ENCODE results near the gene JAG2. TPM values are rescaled to one million over a fixed set of nuclear protein-coding genes. Genes with fewer than 3 reads are reported as not detected.
A peak's percentile ranks its signal among the peaks of the same experiment; 100 is the strongest.

The JAG2 gene
- total RNA-seq (1 to 10 TPM in 1 of 2 donors, under 1 TPM in 1; 0.55 to 1.2 TPM), total RNA-seq (1.4 to 3.4 reads per million in 2 donors)

DNA sequence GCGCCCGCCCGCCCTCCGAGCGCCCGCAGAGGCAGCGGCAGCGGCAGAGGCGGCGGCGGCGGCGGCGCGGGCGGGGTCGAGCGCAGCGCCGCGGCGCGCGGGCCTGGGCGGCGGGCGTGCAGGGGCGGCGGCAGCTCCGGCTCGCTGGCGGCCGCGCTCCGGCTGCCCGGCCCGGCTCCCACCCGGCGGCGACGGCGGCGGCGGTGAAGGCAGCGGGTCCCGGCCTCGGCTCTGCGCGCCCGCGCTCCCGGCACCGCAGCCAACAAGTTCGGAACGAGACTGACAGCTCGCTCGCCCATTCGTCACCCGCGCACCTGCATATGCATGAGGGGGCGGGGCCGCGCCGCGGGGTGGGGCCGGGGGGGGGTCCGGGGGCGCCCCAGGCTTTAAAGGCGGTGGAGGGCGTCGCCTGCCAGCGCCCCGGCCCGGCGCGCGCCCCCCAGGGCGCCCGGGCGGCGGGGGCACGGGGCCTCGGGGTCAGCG lies at the start of gene JAG2:
TSS of gene JAG2 (minus strand) at position 281 of the 483 bp plus-strand sequence. CDS start 356 bp downstream, outside the sequence.
- DNase-seq: peak; percentile 33 to 51 (median 43)
- peak; percentile 74 for ATAC-seq
- peak within 1 kb of the TSS; percentile 88 for H3K4me3 Mint-ChIP-seq
- no peaks in the 10 kb centered on the region for H3K36me3 Mint-ChIP-seq (ENCODE audit: low read depth)
- H3K9me3 ChIP-seq (ENCODE audit: control insufficient read depth, low read length, poor library complexity, severe bottlenecking): no peaks in the 10 kb centered on the region
- H3K27me3 Mint-ChIP-seq: peaks cover 18% of the 10 kb centered on the region
- H3K27ac Mint-ChIP-seq: no peak within 1 kb of the TSS
- H3K4me1 Mint-ChIP-seq: peaks cover 3% of the 10 kb centered on the region

DNA sequence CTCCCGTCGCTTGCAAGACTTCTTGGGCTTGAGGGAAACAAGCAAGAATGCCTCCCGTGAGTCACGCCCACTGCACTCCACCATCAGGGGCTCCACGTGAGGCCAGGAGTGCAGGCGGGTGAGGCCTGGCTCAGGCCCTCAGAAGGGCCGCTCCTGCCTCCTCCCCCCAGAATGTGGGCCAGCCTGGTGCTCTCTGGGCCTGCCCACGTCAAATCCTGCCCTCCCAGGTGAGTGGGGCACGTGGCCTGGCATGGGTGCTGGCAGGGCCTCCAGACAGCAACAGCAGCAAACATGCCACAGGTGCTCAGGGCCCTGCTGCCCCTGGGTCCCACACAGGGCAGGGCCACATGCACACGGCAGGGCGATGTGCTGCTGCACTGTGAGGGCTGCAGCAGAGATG lies 49.2 kb upstream of the JAG2 start:
- Mint-ChIP-seq H3K4me1 (peaks cover 3% of the 10 kb centered on the region), H3K27me3 (no peaks in the 10 kb centered on the region), H3K4me3 (no peak overlapping the region), H3K27ac (no peak overlapping the region), H3K36me3 (ENCODE audit: low read depth) (peaks cover 8% of the 10 kb centered on the region)
- H3K9me3 ChIP-seq (ENCODE audit: control insufficient read depth, low read length, poor library complexity, severe bottlenecking): no peaks in the 10 kb centered on the region
- DNase-seq (no peak), ATAC-seq (no peak)

- Mint-ChIP-seq H3K4me3 (no peak overlapping the region), H3K4me1 (peaks cover 3% of the 10 kb centered on the region), H3K36me3 (ENCODE audit: low read depth) (peaks cover 8% of the 10 kb centered on the region), H3K27me3 (no peaks in the 10 kb centered on the region), H3K27ac (no peak overlapping the region)
- ATAC-seq: no peak
- no peak for DNase-seq
- H3K9me3 ChIP-seq (ENCODE audit: control insufficient read depth, low read length, poor library complexity, severe bottlenecking): no peaks in the 10 kb centered on the region
Observed at GRCh38 chr14:105216490-105217247, 48.1 kb upstream of the JAG2 start.

GRCh38 chr14:105215602-105216001 lies 47.0 kb upstream of the JAG2 start:
- Mint-ChIP-seq H3K27ac (no peak overlapping the region), H3K4me1 (peaks cover 3% of the 10 kb centered on the region)

GRCh38 chr14:105214324-105214915 lies 45.8 kb upstream of the JAG2 start:
- ATAC-seq (no peak), DNase-seq (no peak)
- Mint-ChIP-seq H3K4me1 (peaks cover 3% of the 10 kb centered on the region), H3K27ac (no peak overlapping the region), H3K27me3 (no peaks in the 10 kb centered on the region), H3K4me3 (no peak overlapping the region), H3K36me3 (ENCODE audit: low read depth) (peaks cover 5% of the 10 kb centered on the region)
- no peaks in the 10 kb centered on the region for H3K9me3 ChIP-seq (ENCODE audit: control insufficient read depth, low read length, poor library complexity, severe bottlenecking)

More at GRCh38 chr14:105215602-105216001, 47.0 kb upstream of the JAG2 start:
- Mint-ChIP-seq H3K4me3 (no peak overlapping the region), H3K36me3 (ENCODE audit: low read depth) (peaks cover 8% of the 10 kb centered on the region), H3K27me3 (no peaks in the 10 kb centered on the region)
- no peak for ATAC-seq
- DNase-seq: no peak
- H3K9me3 ChIP-seq (ENCODE audit: control insufficient read depth, low read length, poor library complexity, severe bottlenecking): no peaks in the 10 kb centered on the region

GRCh38 chr14:105213361-105213760 lies 44.8 kb upstream of the JAG2 start:
- H3K27ac Mint-ChIP-seq: no peak overlapping the region

GRCh38 chr14:105212541-105213300 lies 44.1 kb upstream of the JAG2 start:
- H3K9me3 ChIP-seq (ENCODE audit: control insufficient read depth, low read length, poor library complexity, severe bottlenecking): no peaks in the 10 kb centered on the region
- no peak overlapping the region for H3K4me3 Mint-ChIP-seq
- no peak for ATAC-seq
- peaks cover 3% of the 10 kb centered on the region for H3K4me1 Mint-ChIP-seq
- no peaks in the 10 kb centered on the region for H3K36me3 Mint-ChIP-seq (ENCODE audit: low read depth)
- H3K27ac Mint-ChIP-seq: no peak overlapping the region
- DNase-seq: no peak
- no peaks in the 10 kb centered on the region for H3K27me3 Mint-ChIP-seq

More at GRCh38 chr14:105213361-105213760, 44.8 kb upstream of the JAG2 start:
- DNase-seq (no peak), ATAC-seq (no peak)
- Mint-ChIP-seq H3K36me3 (ENCODE audit: low read depth) (no peaks in the 10 kb centered on the region), H3K4me3 (no peak overlapping the region), H3K27me3 (no peaks in the 10 kb centered on the region), H3K4me1 (peaks cover 3% of the 10 kb centered on the region)
- no peaks in the 10 kb centered on the region for H3K9me3 ChIP-seq (ENCODE audit: control insufficient read depth, low read length, poor library complexity, severe bottlenecking)

- Mint-ChIP-seq H3K4me3 (no peak overlapping the region), H3K36me3 (ENCODE audit: low read depth) (no peaks in the 10 kb centered on the region), H3K27me3 (no peaks in the 10 kb centered on the region), H3K27ac (no peak overlapping the region), H3K4me1 (peaks cover 3% of the 10 kb centered on the region)
- no peaks in the 10 kb centered on the region for H3K9me3 ChIP-seq (ENCODE audit: control insufficient read depth, low read length, poor library complexity, severe bottlenecking)
- ATAC-seq: no peak
- no peak for DNase-seq
Observed at GRCh38 chr14:105211758-105212089, 43.1 kb upstream of the JAG2 start.

- Mint-ChIP-seq H3K4me1 (peaks cover 3% of the 10 kb centered on the region), H3K27me3 (no peaks in the 10 kb centered on the region), H3K4me3 (no peak overlapping the region), H3K36me3 (ENCODE audit: low read depth) (no peaks in the 10 kb centered on the region), H3K27ac (no peak overlapping the region)
- DNase-seq (no peak), ATAC-seq (no peak)
- no peaks in the 10 kb centered on the region for H3K9me3 ChIP-seq (ENCODE audit: control insufficient read depth, low read length, poor library complexity, severe bottlenecking)
Observed at GRCh38 chr14:105211086-105211757, 42.6 kb upstream of the JAG2 start.

DNA sequence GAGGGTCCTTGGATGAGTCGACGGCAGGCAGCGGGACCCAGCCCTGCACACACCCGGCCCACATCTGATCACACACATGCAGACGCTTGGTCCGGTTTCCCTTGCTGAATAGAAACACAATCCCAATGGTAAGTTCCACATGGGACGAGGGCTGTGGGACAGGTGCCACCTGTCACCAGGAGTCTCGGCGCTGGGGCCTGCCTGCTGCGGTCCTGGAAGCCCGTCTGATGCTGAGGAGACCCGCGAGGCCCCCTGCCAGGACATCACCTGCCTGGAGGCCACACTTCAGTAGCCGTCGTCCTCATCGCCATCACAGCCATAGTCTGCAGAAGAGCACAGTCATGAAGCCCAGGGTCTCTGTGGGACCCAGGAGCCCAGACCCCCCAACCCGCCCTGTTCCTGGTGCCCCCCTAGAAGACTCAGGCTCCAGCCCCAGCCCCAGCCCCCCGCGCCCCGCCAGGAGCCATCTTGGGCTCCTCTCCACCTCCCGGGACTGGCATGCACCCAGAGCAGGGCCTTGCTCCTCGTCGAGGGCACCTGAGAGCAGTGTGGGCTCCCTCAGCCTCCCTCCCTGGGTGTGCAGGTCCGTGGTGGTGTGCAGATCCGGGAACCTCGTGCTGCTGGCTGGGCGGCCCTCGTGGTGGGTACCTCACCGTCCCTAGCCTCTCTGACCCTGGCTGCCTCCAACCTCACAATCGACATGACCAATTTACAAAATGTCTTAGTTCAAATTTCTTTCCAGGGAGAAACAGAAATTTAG lies 41.9 kb upstream of the JAG2 start:
- DNase-seq: no peak
- ATAC-seq: no peak
- peaks cover 3% of the 10 kb centered on the region for H3K4me1 Mint-ChIP-seq
- H3K27ac Mint-ChIP-seq: no peak overlapping the region
- no peaks in the 10 kb centered on the region for H3K36me3 Mint-ChIP-seq (ENCODE audit: low read depth)
- no peaks in the 10 kb centered on the region for H3K27me3 Mint-ChIP-seq
- H3K4me3 Mint-ChIP-seq: no peak overlapping the region
- H3K9me3 ChIP-seq (ENCODE audit: control insufficient read depth, low read length, poor library complexity, severe bottlenecking): no peaks in the 10 kb centered on the region

- Mint-ChIP-seq H3K4me1 (no peaks in the 10 kb centered on the region), H3K36me3 (ENCODE audit: low read depth) (no peaks in the 10 kb centered on the region), H3K4me3 (no peak overlapping the region), H3K27me3 (no peaks in the 10 kb centered on the region), H3K27ac (no peak overlapping the region)
- DNase-seq: no peak
- no peaks in the 10 kb centered on the region for H3K9me3 ChIP-seq (ENCODE audit: control insufficient read depth, low read length, poor library complexity, severe bottlenecking)
- ATAC-seq: no peak
Observed at GRCh38 chr14:105209646-105210045, 41.1 kb upstream of the JAG2 start.

- DNase-seq (no peak), ATAC-seq (no peak)
- Mint-ChIP-seq H3K36me3 (ENCODE audit: low read depth) (no peaks in the 10 kb centered on the region), H3K4me3 (no peak overlapping the region), H3K4me1 (no peaks in the 10 kb centered on the region), H3K27me3 (no peaks in the 10 kb centered on the region), H3K27ac (no peak overlapping the region)
- no peaks in the 10 kb centered on the region for H3K9me3 ChIP-seq (ENCODE audit: control insufficient read depth, low read length, poor library complexity, severe bottlenecking)
Observed at GRCh38 chr14:105209091-105209490, 40.5 kb upstream of the JAG2 start.
